DND-41 (cell line): ENCODE results near the gene NF2.

ENCODE experiments used
- CTCF ChIP-seq: IDR thresholded peaks from 2 replicates; pipeline ENCODE4 v1.5.1; 2012; ENCODE audit warnings: borderline replicate concordance, low read length, moderate library complexity, mild to moderate bottlenecking; ENCODE audit not compliant: poor library complexity, severe bottlenecking; ENCODE audit errors: extremely low read depth
- EZH2 ChIP-seq: IDR thresholded peaks from 3 replicates; pipeline ENCODE4 v1.6.1; 2012; ENCODE audit warnings: borderline replicate concordance, low read depth, mild to moderate bottlenecking, moderate library complexity, low read length, inconsistent platforms; ENCODE audit not compliant: severe bottlenecking

- TF ChIP-seq CTCF, result no peak
- TF ChIP-seq EZH2, result no peak
These were observed 57.9 kb downstream of the NF2 start for GRCh38 chr22:29661336-29661735.
